Mesothelial cell of epicardium (in vitro differentiated cells): ENCODE results near the gene TTLL6. TPM values are rescaled to one million over a fixed set of nuclear protein-coding genes. Genes with fewer than 3 reads are reported as not detected.

Experiments
- DNase-seq, 2 experiments: peaks; one replicate each; pipeline ENCODE4 v3.0.0; 2021; ENCODE audit warnings: low spot score in 2 of 2; ENCODE audit not compliant: unreplicated experiment in 2 of 2
- H3K27ac Mint-ChIP-seq: 2 replicates; pipeline ENCODE4 v1.8.0; 2021; ENCODE audit warnings: mixed read lengths
- H3K27me3 Mint-ChIP-seq: 2 replicates; pipeline ENCODE4 v1.8.0; 2021; ENCODE audit warnings: low read depth, mixed read lengths
- H3K36me3 Mint-ChIP-seq: 2 replicates; pipeline ENCODE4 v1.8.0; 2021; ENCODE audit warnings: mixed read lengths
- H3K4me1 Mint-ChIP-seq: 2 replicates; pipeline ENCODE4 v1.8.0; 2021; ENCODE audit warnings: mixed read lengths
- H3K4me3 Mint-ChIP-seq: 2 replicates; pipeline ENCODE4 v1.8.0; 2021; ENCODE audit warnings: mild to moderate bottlenecking, moderate library complexity, mixed read lengths
- H3K9me3 Mint-ChIP-seq: 2 replicates; pipeline ENCODE4 v1.8.0; 2021; ENCODE audit warnings: mixed read lengths
- total RNA-seq: library from RNA; stranded (reverse); gene quantifications from 3 replicates; pipeline ENCODE4 v1.2.1, GENCODE V29; 2021
- TF ChIP-seq, protein P1 (sequence below): fragments of 200-600 bp; sonication (generic); IDR thresholded peaks from one replicate; pipeline ENCODE4 v1.5.0; 2021; ENCODE audit warnings: antibody characterized with exemption; ENCODE audit not compliant: unreplicated experiment

TTLL6 gene
- total RNA-seq, 1 donor from 2014 or later = not detected

DNA sequence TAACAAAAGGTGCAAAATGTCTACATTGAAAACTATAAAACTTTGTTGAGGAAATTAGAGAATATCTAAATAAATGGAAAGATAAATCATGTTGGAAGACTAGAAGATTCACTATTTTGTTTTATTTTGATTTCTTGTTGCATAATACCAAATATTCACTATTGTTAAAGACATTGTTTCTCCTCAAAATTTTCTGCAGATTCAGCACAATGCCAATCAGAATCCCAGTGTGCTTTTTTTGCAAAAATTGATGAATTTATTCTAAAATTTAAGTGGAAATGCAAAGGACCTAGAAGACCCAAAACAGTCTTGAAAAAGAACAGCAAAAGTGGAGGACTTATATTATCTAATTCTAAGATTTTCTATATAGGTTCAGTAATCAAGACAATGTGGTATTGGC, 40.4 kb downstream of the TTLL6 start:
- peaks cover 13% of the 10 kb centered on the region for H3K9me3 Mint-ChIP-seq
- TF ChIP-seq, protein P1, sequence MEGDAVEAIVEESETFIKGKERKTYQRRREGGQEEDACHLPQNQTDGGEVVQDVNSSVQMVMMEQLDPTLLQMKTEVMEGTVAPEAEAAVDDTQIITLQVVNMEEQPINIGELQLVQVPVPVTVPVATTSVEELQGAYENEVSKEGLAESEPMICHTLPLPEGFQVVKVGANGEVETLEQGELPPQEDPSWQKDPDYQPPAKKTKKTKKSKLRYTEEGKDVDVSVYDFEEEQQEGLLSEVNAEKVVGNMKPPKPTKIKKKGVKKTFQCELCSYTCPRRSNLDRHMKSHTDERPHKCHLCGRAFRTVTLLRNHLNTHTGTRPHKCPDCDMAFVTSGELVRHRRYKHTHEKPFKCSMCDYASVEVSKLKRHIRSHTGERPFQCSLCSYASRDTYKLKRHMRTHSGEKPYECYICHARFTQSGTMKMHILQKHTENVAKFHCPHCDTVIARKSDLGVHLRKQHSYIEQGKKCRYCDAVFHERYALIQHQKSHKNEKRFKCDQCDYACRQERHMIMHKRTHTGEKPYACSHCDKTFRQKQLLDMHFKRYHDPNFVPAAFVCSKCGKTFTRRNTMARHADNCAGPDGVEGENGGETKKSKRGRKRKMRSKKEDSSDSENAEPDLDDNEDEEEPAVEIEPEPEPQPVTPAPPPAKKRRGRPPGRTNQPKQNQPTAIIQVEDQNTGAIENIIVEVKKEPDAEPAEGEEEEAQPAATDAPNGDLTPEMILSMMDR = no peak
- no peak overlapping the region for H3K27ac Mint-ChIP-seq
- no peak overlapping the region for H3K4me3 Mint-ChIP-seq
- DNase-seq = no peak
- H3K36me3 Mint-ChIP-seq = no peaks in the 10 kb centered on the region
- H3K4me1 Mint-ChIP-seq = no peaks in the 10 kb centered on the region
- peaks cover 24% of the 10 kb centered on the region for H3K27me3 Mint-ChIP-seq

DNA sequence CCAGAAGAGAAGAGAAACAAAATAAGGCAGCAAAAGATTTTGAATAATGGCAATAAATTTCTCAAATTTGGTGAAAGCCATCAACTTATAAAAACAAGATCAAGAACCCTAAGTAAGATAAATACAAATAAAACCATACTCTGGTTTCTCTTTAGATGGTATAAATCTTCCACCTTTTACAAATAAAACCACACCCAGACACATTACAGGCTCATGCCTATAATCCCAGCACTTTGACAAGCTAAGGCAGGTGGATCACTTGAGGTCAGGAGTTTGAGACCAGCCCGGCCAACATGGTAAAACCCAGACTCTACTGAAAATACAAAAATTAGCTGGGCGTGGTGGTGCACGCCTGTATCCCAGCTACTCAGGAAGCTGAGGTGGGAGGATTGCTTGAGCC, 43.8 kb downstream of the TTLL6 start:
- no peaks in the 10 kb centered on the region for H3K36me3 Mint-ChIP-seq
- H3K4me1 Mint-ChIP-seq = no peaks in the 10 kb centered on the region

DNA sequence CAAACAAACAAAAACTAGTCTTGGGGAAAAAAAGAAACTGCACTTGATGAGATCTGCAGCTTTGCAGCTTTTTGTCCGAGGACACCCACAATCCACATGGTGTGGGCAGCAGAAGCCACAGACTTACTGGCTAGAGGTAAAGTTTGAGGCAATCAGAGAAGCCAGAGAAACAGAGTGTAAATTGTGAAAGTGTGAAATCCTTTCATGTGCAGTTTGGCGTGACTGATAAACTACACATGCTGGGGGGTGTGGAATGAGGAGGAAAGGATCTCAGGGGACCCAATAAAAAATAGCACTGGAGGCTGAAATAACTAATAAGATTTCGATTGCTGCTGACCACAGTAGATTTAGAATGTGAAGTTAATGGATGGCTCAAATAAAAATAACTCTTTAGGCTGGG, 46.1 kb downstream of the TTLL6 start:
- Mint-ChIP-seq H3K4me1 (no peaks in the 10 kb centered on the region), H3K9me3 (peaks cover 4% of the 10 kb centered on the region), H3K36me3 (no peaks in the 10 kb centered on the region), H3K4me3 (no peak overlapping the region), H3K27me3 (peaks cover 20% of the 10 kb centered on the region), H3K27ac (no peak overlapping the region)
- no peak for DNase-seq
- TF ChIP-seq, protein P1 = no peak

More for the DNA sequence above, 43.8 kb downstream of the TTLL6 start:
- Mint-ChIP-seq H3K4me3 (no peak overlapping the region), H3K27me3 (peaks cover 20% of the 10 kb centered on the region), H3K27ac (no peak overlapping the region), H3K9me3 (peaks cover 4% of the 10 kb centered on the region)
- DNase-seq = no peak
- TF ChIP-seq, protein P1 = no peak

DNA sequence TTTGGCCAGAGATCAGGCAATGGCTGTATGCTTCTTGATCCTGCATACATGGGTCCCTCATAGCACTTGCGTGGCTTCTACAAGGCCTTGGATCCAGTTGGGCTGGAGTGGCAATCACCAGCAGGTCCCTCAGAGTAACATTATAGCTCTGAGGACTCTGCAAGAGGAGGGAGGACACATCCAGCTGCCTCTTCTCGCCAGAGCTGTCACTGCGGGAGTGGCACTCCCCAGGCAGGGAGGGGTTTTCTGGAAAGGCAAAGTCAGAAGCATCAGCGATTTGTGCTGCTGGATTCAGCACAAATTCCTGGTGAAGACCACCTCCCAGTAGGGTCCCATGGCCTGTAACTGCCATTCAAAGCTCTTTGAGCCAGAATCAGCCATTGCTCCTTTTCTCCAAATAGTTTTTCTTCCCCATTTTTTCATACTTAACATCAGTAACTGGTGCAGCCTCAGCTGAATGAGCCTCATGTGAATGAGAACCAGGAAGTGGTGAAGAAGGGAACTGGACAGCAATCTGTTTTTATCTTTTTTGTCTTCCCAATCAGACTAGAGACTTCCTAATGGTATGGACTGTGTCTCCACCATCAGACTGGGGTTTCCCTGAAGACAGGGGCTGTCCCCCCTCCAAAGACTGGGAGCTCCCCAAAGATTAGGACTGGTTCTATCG, 47.9 kb downstream of the TTLL6 start:
- Mint-ChIP-seq H3K4me1 (no peaks in the 10 kb centered on the region), H3K9me3 (no peaks in the 10 kb centered on the region), H3K36me3 (no peaks in the 10 kb centered on the region), H3K27me3 (peaks cover 36% of the 10 kb centered on the region), H3K4me3 (no peak overlapping the region), H3K27ac (no peak overlapping the region)
- no peak for DNase-seq
- TF ChIP-seq, protein P1 = no peak

DNA sequence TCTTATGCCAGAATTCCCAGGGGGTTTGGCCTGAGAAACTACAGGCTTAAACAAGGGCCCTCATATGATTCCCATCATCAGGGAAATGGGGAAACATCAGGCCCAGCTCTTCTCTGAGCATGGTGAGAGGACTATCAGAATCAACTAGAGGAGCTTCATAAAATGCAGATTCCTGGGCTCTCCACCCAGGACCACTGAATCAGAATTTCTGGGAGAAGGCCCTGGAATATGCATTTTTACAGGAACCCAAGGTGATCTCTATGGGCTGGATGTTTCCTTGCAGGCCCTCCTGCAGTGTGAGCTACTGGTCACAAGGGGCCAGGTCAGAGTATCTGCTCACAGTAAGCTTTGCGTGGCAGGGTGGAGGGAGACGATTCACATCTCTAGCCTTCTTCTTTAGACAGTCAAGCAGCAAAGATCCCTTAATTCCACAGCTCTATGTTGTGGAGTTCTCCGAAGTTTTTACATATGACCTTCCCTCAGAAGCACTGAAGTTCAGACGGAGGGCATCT, 49.7 kb downstream of the TTLL6 start:
- no peaks in the 10 kb centered on the region for H3K9me3 Mint-ChIP-seq
- no peaks in the 10 kb centered on the region for H3K36me3 Mint-ChIP-seq
- H3K27me3 Mint-ChIP-seq = peaks cover 50% of the 10 kb centered on the region
- TF ChIP-seq, protein P1 = no peak
- H3K4me1 Mint-ChIP-seq = no peaks in the 10 kb centered on the region
- H3K4me3 Mint-ChIP-seq = no peak overlapping the region
- H3K27ac Mint-ChIP-seq = no peak overlapping the region
- no peak for DNase-seq
